Nephron (organoid): ENCODE measurements around the gene ASIC4.

ENCODE experiments used
- H3K27ac Mint-ChIP-seq, 3 experiments: 2 replicates each; pipeline ENCODE4 v1.8.0; 2020; ENCODE audit warnings: mixed read lengths in 3 of 3, mild to moderate bottlenecking in 2 of 3, moderate library complexity in 1 of 3
- H3K27me3 Mint-ChIP-seq: 2 replicates; pipeline ENCODE4 v1.8.0; 2021; ENCODE audit warnings: low read depth, mild to moderate bottlenecking, moderate library complexity, mixed read lengths
- H3K36me3 Mint-ChIP-seq: 2 replicates; pipeline ENCODE4 v1.8.0; 2020; ENCODE audit warnings: low read depth, mixed read lengths
- H3K4me1 Mint-ChIP-seq: 2 replicates; pipeline ENCODE4 v1.8.0; 2020; ENCODE audit warnings: mixed read lengths
- H3K4me3 Mint-ChIP-seq, 3 experiments: 2 replicates each; pipeline ENCODE4 v1.8.0; 2020; ENCODE audit warnings: mild to moderate bottlenecking in 3 of 3, mixed read lengths in 3 of 3, moderate library complexity in 2 of 3
- H3K9me3 Mint-ChIP-seq: 2 replicates; pipeline ENCODE4 v1.8.0; 2020; ENCODE audit warnings: mixed read lengths
- TF ChIP-seq, protein P1 (sequence below), 3 experiments: fragments of 200-600 bp; sonication (generic); IDR thresholded peaks; one replicate each; pipeline ENCODE4 v1.5.0; 2021; ENCODE audit warnings: antibody characterized with exemption in 3 of 3; ENCODE audit not compliant: unreplicated experiment in 3 of 3

ASIC4 gene

DNA sequence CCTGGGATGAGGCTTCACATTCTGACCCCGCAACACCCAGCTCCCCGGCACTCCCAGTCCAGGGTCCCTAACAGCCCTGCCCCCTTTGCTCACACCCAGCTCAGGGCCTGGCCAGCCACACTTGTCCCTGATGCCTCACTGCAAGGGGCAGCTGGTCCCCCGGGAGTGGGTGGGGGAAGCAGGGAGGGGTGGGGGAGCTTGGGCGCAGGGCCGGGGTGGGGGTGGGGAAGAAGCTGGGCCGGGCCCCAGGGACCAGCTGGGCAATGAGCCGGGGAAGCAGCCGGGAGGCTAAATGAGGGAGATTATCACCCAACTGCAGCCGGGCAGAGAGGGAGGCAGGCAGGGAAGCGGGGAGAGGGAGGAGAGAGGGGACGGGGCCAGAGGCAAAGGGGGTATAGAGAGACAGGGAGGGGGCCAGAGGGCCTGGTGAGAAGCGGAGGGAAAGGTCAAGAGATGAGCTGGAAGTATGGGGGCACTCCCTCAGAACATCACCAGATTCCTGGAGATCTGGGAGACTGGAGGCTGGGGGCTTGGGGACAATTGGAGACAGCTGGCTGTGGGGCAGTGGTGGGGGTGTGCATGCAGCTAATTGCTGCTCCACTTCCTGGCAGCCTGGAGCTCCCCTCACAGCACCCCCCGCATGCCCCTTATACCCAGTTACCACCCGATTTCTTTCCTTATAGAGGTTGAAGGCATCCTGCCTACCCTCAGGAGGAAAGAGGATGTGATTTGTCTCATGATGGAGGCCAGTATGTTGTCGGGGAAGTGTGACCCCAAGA, 2.5 kb upstream of the ASIC4 start:
- Mint-ChIP-seq H3K9me3 (no peaks in the 10 kb centered on the region), H3K4me3 (peak overlapping the region; percentile 19 to 45 (median 43)), H3K36me3 (peaks cover under 1% of the 10 kb centered on the region), H3K4me1 (peaks cover 60% of the 10 kb centered on the region), H3K27ac (peak overlapping the region; percentile 53 to 65 (median 63)), H3K27me3 (peaks cover 72% of the 10 kb centered on the region)
- TF ChIP-seq, protein P1, sequence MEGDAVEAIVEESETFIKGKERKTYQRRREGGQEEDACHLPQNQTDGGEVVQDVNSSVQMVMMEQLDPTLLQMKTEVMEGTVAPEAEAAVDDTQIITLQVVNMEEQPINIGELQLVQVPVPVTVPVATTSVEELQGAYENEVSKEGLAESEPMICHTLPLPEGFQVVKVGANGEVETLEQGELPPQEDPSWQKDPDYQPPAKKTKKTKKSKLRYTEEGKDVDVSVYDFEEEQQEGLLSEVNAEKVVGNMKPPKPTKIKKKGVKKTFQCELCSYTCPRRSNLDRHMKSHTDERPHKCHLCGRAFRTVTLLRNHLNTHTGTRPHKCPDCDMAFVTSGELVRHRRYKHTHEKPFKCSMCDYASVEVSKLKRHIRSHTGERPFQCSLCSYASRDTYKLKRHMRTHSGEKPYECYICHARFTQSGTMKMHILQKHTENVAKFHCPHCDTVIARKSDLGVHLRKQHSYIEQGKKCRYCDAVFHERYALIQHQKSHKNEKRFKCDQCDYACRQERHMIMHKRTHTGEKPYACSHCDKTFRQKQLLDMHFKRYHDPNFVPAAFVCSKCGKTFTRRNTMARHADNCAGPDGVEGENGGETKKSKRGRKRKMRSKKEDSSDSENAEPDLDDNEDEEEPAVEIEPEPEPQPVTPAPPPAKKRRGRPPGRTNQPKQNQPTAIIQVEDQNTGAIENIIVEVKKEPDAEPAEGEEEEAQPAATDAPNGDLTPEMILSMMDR (IDR thresholded peaks at IDR 0.05; ENCODE audit: unreplicated experiment in 3 of 3): no peak

DNA sequence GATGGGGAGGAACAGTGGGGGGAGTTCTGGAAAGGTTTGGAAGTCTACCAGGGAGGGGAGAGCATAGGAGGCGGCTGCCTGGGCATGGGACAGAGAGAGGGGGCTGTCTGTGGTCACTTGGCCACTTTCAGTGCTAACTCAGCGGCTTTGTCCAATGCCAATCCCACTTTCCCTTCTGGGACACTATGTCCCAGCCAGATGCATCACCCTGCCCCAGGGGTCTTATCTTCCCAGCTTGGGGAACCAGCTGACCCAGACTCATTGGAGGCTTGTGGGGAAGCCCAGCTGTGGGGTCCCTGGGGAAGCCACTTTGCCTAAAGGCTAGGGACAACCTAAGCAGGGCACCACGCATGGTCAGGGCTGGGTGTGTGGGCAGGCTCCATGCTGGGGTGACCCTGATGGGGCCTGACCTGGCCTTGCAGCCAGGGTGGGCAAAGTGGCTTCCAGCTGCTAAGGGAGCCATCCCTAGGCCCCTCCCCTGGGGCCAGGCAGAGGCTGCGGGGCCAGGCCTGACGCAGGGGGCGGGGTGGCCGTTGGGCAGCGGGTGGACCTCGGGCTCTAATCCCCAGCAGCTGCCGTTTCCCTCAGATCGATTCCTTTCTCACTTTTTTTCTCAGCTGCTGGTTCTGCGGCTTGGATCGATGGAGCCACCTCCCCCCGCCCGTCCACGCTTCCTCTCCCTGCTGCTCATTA, 1.6 kb upstream of the ASIC4 start:
- peaks cover 78% of the 10 kb centered on the region for H3K27me3 Mint-ChIP-seq
- H3K9me3 Mint-ChIP-seq: no peaks in the 10 kb centered on the region
- H3K36me3 Mint-ChIP-seq: no peaks in the 10 kb centered on the region
- peak overlapping the region in 1 of 3 experiments; percentile 66 for H3K4me3 Mint-ChIP-seq
- H3K27ac Mint-ChIP-seq: peak overlapping the region; percentile 53 to 66 (median 63)
- TF ChIP-seq, protein P1 (IDR thresholded peaks at IDR 0.05; ENCODE audit: unreplicated experiment in 3 of 3): no peak
- H3K4me1 Mint-ChIP-seq: peaks cover 65% of the 10 kb centered on the region

DNA sequence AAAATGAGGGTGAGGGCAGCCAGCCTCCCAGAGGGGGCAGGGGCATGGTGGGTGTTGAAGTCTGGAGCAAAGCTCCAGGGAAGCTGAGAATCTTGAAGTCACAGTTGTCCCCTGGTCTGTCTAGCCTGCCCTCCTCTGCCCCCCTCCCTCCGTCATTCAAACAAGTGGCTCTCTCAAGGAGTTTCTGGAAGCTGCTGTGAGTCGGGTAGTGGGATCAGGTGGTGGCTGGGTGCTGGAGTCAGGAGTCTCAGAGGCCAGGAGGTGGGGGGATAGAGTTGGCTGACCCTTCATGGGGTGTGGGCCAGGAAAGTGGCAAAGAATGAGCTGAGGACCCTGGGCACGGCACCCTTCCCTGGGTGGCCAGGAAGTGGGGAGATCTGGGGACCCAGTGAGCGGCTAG, 495 bp upstream of the ASIC4 start:
- Mint-ChIP-seq H3K4me1 (peaks cover 69% of the 10 kb centered on the region), H3K36me3 (no peaks in the 10 kb centered on the region), H3K27me3 (peaks cover 83% of the 10 kb centered on the region), H3K4me3 (peak overlapping the region; percentile 66 to 77 (median 72)), H3K27ac (peak overlapping the region; percentile 7 to 66 (median 22)), H3K9me3 (no peaks in the 10 kb centered on the region)
- TF ChIP-seq, protein P1 (IDR thresholded peaks at IDR 0.05; ENCODE audit: unreplicated experiment in 3 of 3): no peak

DNA sequence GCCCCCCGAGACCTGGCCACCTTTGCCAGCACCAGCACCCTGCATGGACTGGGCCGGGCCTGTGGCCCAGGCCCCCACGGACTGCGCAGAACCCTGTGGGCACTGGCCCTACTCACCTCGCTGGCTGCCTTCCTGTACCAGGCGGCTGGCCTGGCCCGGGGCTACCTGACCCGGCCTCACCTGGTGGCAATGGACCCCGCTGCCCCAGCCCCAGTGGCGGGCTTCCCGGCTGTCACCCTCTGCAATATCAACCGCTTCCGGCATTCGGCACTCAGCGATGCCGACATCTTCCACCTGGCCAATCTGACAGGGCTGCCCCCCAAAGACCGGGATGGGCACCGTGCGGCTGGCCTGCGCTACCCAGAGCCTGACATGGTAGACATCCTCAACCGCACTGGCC, 554 bp downstream of the ASIC4 start:
- Mint-ChIP-seq H3K4me1 (peaks cover 71% of the 10 kb centered on the region), H3K4me3 (peak overlapping the region; percentile 45 to 50 (median 45)), H3K9me3 (no peaks in the 10 kb centered on the region), H3K27me3 (peaks cover 82% of the 10 kb centered on the region), H3K36me3 (no peaks in the 10 kb centered on the region), H3K27ac (no peak overlapping the region)
- TF ChIP-seq, protein P1 (IDR thresholded peaks at IDR 0.05; ENCODE audit: unreplicated experiment in 3 of 3): no peak

DNA sequence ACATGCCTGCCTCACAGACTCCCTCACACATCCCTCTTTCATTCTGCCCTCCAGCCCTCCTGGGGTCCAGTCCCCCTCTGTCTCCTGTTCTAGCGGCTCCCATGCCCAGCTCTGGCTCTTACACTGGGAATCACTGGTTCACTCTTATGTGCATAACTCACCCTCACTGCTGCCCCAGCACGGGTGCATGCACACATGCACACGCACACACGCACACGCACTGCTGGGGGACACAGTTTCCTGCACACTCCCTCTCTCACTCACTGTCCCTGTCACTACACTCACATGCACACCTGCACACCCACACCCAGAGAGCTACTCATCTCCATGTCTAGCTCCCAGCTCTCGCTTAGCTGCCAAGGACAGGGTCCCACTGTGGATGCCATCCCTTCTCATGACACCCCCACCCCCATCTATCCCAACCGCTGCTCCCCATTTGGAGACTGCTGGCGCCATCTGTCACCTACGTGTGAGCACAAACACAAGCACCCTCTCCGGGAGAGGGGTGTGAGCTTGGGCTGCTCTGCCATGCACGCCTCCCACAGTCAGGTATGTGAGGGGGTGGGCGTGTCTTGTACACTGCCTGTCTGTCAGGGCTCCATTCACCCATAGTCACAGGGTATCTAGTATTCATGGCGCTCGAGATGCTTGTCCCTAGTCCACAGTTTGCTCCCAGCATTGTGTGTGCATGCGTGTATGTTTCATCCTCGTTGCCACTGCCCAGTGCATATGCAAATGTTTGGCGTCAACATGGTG, 1.8 kb downstream of the ASIC4 start:
- no peak overlapping the region for H3K27ac Mint-ChIP-seq
- peak overlapping the region in 2 of 3 experiments; percentile 1 to 47 for H3K4me3 Mint-ChIP-seq
- H3K27me3 Mint-ChIP-seq: peaks cover 70% of the 10 kb centered on the region
- H3K36me3 Mint-ChIP-seq: no peaks in the 10 kb centered on the region
- TF ChIP-seq, protein P1 (IDR thresholded peaks at IDR 0.05; ENCODE audit: unreplicated experiment in 3 of 3): no peak
- H3K4me1 Mint-ChIP-seq: peaks cover 71% of the 10 kb centered on the region
- H3K9me3 Mint-ChIP-seq: no peaks in the 10 kb centered on the region
